C4-2B (cell line): ENCODE data around the gene JARID2.

Experiments
- H3K27ac ChIP-seq: fragments of 450-650 bp; 2 replicates; pipeline ENCODE4 v1.5.1; 2017
- ZFX ChIP-seq: fragments of 450-650 bp; IDR thresholded peaks from 2 replicates; pipeline ENCODE4 v1.6.1; 2017
- TF ChIP-seq, protein P1 (sequence below): fragments of 450-650 bp; conservative IDR thresholded peaks from 2 replicates; pipeline ENCODE4 v1.5.1; 2017; ENCODE audit warnings: mild to moderate bottlenecking

The JARID2 gene

GRCh38 chr6:15369838-15370237, 124.0 kb downstream of the JARID2 start:
- no peak overlapping the region for H3K27ac ChIP-seq
- no peak for TF ChIP-seq ZFX
- TF ChIP-seq, protein P1, sequence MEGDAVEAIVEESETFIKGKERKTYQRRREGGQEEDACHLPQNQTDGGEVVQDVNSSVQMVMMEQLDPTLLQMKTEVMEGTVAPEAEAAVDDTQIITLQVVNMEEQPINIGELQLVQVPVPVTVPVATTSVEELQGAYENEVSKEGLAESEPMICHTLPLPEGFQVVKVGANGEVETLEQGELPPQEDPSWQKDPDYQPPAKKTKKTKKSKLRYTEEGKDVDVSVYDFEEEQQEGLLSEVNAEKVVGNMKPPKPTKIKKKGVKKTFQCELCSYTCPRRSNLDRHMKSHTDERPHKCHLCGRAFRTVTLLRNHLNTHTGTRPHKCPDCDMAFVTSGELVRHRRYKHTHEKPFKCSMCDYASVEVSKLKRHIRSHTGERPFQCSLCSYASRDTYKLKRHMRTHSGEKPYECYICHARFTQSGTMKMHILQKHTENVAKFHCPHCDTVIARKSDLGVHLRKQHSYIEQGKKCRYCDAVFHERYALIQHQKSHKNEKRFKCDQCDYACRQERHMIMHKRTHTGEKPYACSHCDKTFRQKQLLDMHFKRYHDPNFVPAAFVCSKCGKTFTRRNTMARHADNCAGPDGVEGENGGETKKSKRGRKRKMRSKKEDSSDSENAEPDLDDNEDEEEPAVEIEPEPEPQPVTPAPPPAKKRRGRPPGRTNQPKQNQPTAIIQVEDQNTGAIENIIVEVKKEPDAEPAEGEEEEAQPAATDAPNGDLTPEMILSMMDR: no peak

DNA sequence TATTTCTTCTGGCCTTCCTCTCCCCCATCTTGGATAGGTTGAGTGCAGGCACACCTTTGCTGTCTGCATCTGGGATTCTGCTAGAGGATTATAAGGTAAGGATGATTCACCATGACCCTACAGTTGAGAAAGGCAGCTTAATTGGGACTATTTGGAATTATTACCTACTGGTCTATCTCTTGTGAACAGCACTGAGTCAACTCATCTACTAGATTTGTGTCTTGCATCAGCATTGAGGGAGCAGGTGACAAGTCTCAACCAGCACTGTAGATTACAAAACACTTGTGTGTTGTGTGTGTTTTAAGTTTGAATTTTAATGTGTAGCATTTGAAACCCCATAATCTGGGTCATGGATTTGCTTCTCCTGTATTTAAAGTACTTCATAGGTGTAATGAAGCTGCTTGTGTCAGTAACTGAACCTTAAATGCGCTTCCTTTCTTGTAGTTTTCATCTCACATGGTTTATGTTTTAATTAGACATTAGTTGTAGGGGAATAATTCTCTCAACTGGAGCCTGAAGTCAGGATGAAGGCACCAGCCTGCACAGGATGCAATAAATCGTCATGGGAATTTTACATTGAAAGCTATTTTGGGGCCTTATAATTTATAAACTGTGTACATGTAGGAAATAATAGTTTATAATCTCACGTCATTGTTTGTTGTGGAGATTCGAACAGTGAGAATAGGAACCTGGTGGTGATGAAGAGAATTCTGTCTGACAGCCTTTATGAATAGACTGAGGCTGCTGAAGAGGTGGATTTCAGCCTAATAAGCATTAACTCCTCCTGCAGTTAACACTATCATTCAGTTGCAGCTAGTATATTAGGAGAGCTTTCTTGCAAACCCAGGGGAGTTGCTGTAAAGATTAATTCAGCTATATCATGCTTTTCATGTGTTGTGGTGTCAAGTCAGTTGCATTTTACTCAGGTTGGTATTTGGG, 125.1 kb downstream of the JARID2 start:
- TF ChIP-seq ZFX: no peak
- TF ChIP-seq, protein P1: no peak
- H3K27ac ChIP-seq: no peak overlapping the region

GRCh38 chr6:15372932-15373331, 127.1 kb downstream of the JARID2 start:
- no peak overlapping the region for H3K27ac ChIP-seq

DNA sequence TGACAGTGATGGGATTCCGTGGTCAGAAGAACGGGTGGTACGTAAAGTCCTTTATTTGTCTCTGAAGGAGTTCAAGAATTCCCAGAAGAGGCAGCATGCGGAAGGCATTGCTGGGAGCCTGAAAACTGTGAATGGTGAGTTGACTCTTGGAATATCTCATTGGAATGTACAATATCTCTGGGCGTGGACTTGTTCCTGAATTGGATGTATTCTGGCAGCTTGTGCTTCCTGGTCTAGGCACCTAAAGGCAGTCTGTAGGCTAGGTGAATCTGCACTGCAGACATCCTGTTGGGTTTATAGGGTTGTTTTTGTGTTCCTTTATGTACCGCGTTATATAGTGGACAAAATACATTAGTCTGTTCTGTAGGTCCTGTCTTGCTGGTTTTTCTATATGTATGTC, 128.2 kb downstream of the JARID2 start:
- H3K27ac ChIP-seq: peak overlapping the region; percentile 26; the same call in 1 of the 2 replicates
- TF ChIP-seq, protein P1: no peak
- TF ChIP-seq ZFX: no peak

More at GRCh38 chr6:15372932-15373331, 127.1 kb downstream of the JARID2 start:
- TF ChIP-seq ZFX: no peak
- TF ChIP-seq, protein P1: no peak

DNA sequence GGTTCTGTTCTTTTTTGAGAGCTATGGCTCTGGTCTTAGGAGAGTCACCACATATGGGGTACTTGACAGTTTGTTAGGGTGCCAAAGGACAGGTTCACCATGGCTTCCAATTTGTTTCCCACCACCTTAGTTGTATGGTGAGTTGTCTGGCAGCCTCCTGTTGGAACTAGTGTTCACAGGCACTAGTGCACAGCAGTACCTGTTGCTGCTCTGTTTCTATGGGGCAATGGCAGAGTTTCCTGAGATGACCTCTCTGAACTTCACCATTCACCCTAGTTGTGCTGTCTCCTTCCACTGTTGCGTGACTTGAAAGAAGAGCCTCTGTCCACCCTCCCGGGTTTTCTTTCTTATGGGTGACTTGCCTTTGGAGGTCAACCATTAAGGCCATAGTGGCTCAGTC, 129.1 kb downstream of the JARID2 start:
- no peak for TF ChIP-seq ZFX
- H3K27ac ChIP-seq: peak overlapping the region; percentile 26; the same call in 1 of the 2 replicates

DNA sequence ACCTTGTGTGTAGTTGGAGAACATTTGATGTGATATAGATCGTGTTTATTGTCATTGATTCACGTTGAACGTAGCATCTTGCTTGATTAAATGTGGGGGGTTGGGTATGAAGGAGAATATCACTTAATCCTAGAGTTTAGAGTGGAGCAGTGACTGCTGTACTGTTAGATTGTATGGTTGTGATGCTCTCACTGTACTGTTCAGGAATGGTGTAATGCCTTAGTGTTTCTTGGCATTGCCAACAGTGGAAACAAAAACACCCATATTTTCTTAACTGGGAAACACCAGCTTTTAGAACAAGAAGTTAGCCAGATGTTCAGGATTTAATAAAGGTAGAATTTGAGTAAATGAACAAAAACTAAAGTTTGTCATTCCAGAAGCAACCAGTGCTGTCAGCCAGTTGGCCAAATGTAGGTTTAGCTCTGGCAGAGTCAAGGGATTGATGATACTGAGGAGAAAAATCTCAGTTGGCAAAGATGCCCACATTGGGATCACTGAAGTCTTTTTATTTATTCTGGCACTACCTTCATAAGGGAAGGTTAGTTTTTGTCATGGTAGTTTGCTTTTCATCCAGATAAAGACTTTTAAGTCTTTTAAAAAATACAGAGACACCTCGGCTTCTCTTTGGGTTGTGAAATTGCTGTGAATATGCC, 129.9 kb downstream of the JARID2 start:
- TF ChIP-seq, protein P1: no peak
- no peak for TF ChIP-seq ZFX
- H3K27ac ChIP-seq: no peak overlapping the region; the same call in 1 of the 2 replicates

DNA sequence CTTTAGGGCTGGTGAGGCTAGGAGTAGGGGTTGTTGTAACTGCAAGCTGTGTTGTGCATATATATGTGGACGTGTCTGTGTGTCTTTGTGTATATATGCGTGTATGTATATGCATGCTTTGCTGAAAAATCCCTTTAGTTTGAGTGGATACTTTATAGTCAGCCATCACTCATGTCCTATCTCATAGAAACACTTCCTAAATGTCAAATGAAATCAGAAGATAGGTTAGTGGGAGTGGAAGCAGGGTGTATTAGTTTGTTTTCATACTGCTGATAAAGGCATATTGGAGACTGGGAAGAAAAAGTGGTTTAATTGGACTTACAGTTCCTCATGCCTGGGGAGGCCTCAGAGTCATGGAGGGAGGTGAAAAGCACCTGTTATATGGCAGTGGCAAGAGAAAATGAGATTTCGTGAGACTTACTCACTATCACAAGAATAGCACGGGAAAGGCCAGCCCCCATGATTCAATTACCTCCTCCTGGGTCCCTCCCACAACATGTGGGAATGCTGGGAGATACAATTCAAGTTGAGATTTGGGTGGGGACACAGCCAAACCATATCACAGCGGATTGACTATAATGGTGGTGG, 131.1 kb downstream of the JARID2 start:
- no peak for TF ChIP-seq ZFX
- TF ChIP-seq, protein P1: no peak
- H3K27ac ChIP-seq: no peak overlapping the region; the same call in 1 of the 2 replicates
